CD8-positive, alpha-beta memory T cell (primary cell): ENCODE results near the gene HECW1. TPM values are rescaled to one million over a fixed set of nuclear protein-coding genes. Genes with fewer than 3 reads are reported as not detected.
"Not testable (repeated sequence)": the region's sequence is repeated elsewhere in the genome, so short reads cannot be mapped to it uniquely, and the experiment has no call there.

Experiments used
- CTCF ChIA-PET: fragments of 350-600 bp; sonication (Branson Sonifier 250); formaldehyde crosslinking; loops from one replicate; lab custom pipeline; 2021; ENCODE audit warnings: antibody characterized with exemption; lab: Charles Lee
- POLR2A ChIA-PET: fragments of 350-600 bp; sonication (Branson Sonifier 250); formaldehyde crosslinking; loops from one replicate; lab custom pipeline; 2021; ENCODE audit warnings: antibody characterized with exemption; lab: Charles Lee
- DNase-seq, 5 donors: peaks; one replicate each; pipeline versions ENCODE4 v3.0.0 to v3.0.0-alpha.2; 2020 to 2022; ENCODE audit warnings: mixed read lengths in 1 of 5
- H3K27ac ChIP-seq: one replicate; pipeline ENCODE4 v1.7.0; 2013; ENCODE audit warnings: low read depth, mild to moderate bottlenecking, low read length, moderate library complexity
- H3K27me3 ChIP-seq: 2 replicates; pipeline ENCODE4 v1.7.0; 2013; ENCODE audit warnings: low read length, mild to moderate bottlenecking; ENCODE audit not compliant: insufficient read depth, poor library complexity, severe bottlenecking
- H3K36me3 ChIP-seq: 2 replicates; pipeline ENCODE4 v1.7.0; 2013; ENCODE audit warnings: mild to moderate bottlenecking, low read length, moderate library complexity; ENCODE audit not compliant: insufficient read depth
- H3K4me1 ChIP-seq: 2 replicates; pipeline ENCODE4 v1.7.0; 2013; ENCODE audit warnings: mild to moderate bottlenecking, low read length, moderate library complexity; ENCODE audit not compliant: insufficient read depth
- H3K4me3 ChIP-seq: 2 replicates; pipeline ENCODE4 v1.7.0; 2013; ENCODE audit warnings: mild to moderate bottlenecking, low read length
- H3K9me3 ChIP-seq: 2 replicates; pipeline ENCODE4 v1.7.0; 2013; ENCODE audit warnings: mild to moderate bottlenecking, low read length
- H3K27ac Mint-ChIP-seq, 8 donors: one replicate each; pipeline ENCODE4 v1.8.0; 2020 to 2021; ENCODE audit warnings: mixed read lengths in 8 of 8, mild to moderate bottlenecking in 6 of 8, inconsistent platforms in 3 of 8, moderate library complexity in 3 of 8
- H3K27me3 Mint-ChIP-seq, 2 donors: one replicate each; pipeline ENCODE4 v1.8.0; 2020 to 2021; ENCODE audit warnings: mixed read lengths in 2 of 2, mild to moderate bottlenecking in 1 of 2, moderate library complexity in 1 of 2
- H3K36me3 Mint-ChIP-seq, 3 donors: one replicate each; pipeline ENCODE4 v1.8.0; 2020 to 2021; ENCODE audit warnings: mixed read lengths in 3 of 3, inconsistent platforms in 1 of 3, mild to moderate bottlenecking in 1 of 3
- H3K4me1 Mint-ChIP-seq, 3 donors: one replicate each; pipeline ENCODE4 v1.8.0; 2020 to 2021; ENCODE audit warnings: mixed read lengths in 3 of 3, inconsistent platforms in 1 of 3, mild to moderate bottlenecking in 1 of 3
- H3K4me3 Mint-ChIP-seq, 7 donors: one replicate each; pipeline ENCODE4 v1.8.0; 2020 to 2021; ENCODE audit warnings: mixed read lengths in 7 of 7, mild to moderate bottlenecking in 6 of 7, moderate library complexity in 4 of 7, inconsistent platforms in 2 of 7
- H3K9me3 Mint-ChIP-seq, 5 donors: one replicate each; pipeline ENCODE4 v1.8.0; 2020 to 2022; ENCODE audit warnings: mixed read lengths in 5 of 5, mild to moderate bottlenecking in 3 of 5, moderate library complexity in 2 of 5, inconsistent platforms in 1 of 5
- polyA plus RNA-seq: library from polyadenylated mRNA; unstranded; fragments of 300-500 nt; fragmentation: Illumina TruSeq; gene quantifications from one replicate; pipeline ENCODE4 v1.2.3, GENCODE V29; 2021
- total RNA-seq, 2 experiments: library from RNA; stranded (reverse); gene quantifications; one replicate each; pipeline ENCODE4 v1.2.3, GENCODE V29; 2021

Gene HECW1
- total and polyA plus RNA-seq, 3 experiments from 2014 or later = not detected

- no peak for DNase-seq
- peaks cover 0 to 2% (median 0%) of the 10 kb centered on the region in 5 donors for H3K9me3 Mint-ChIP-seq
- H3K4me1 Mint-ChIP-seq = peaks cover 0 to 1% (median under 1%) of the 10 kb centered on the region in 3 donors
- no peak overlapping the region for H3K4me3 ChIP-seq
- POLR2A ChIA-PET = no interaction called here
- H3K4me3 Mint-ChIP-seq = no peak overlapping the region
- no peak overlapping the region for H3K27ac ChIP-seq
- H3K4me1 ChIP-seq = no peaks in the 10 kb centered on the region
- no peaks in the 10 kb centered on the region for H3K9me3 ChIP-seq
- H3K27me3 ChIP-seq = no peaks in the 10 kb centered on the region
- peaks cover 11 to 12% of the 10 kb centered on the region in 2 donors for H3K27me3 Mint-ChIP-seq
- no peaks in the 10 kb centered on the region for H3K36me3 Mint-ChIP-seq
- H3K36me3 ChIP-seq = no peaks in the 10 kb centered on the region
- no peak overlapping the region for H3K27ac Mint-ChIP-seq
- CTCF ChIA-PET = no interaction called here
These were observed 370.3 kb downstream of the HECW1 start for GRCh38 chr7:43482679-43483252.

- H3K27ac Mint-ChIP-seq = no peak overlapping the region
- Histone ChIP-seq H3K4me1 (no peaks in the 10 kb centered on the region), H3K4me3 (no peak overlapping the region), H3K27me3 (no peaks in the 10 kb centered on the region), H3K27ac (no peak overlapping the region), H3K9me3 (no peaks in the 10 kb centered on the region), H3K36me3 (no peaks in the 10 kb centered on the region)
- CTCF ChIA-PET = interaction anchor here (0.5 kb wide), 1 partner anchor 94 kb away, joined by 3 read pairs; no protein-coding TSS in a partner anchor
- peaks cover 7 to 11% of the 10 kb centered on the region in 2 donors for H3K27me3 Mint-ChIP-seq
- H3K36me3 Mint-ChIP-seq = no peaks in the 10 kb centered on the region
- peaks cover 4 to 6% (median 4%) of the 10 kb centered on the region in 3 donors for H3K4me1 Mint-ChIP-seq
- POLR2A ChIA-PET = no interaction called here
- no peak overlapping the region for H3K4me3 Mint-ChIP-seq
- no peak for DNase-seq
- H3K9me3 Mint-ChIP-seq = peaks cover 0 to 2% (median 0%) of the 10 kb centered on the region in 5 donors
These were observed 372.4 kb downstream of the HECW1 start for GRCh38 chr7:43484678-43485395.

- Mint-ChIP-seq H3K4me3 (no peak overlapping the region), H3K27ac (no peak overlapping the region), H3K4me1 (peaks cover 4 to 6% (median 4%) of the 10 kb centered on the region in 3 donors), H3K36me3 (no peaks in the 10 kb centered on the region), H3K27me3 (peaks cover 6 to 11% of the 10 kb centered on the region in 2 donors), H3K9me3 (peaks cover 0 to 2% (median 0%) of the 10 kb centered on the region in 5 donors)
- Histone ChIP-seq H3K36me3 (no peaks in the 10 kb centered on the region), H3K27ac (no peak overlapping the region), H3K27me3 (no peaks in the 10 kb centered on the region), H3K4me1 (no peaks in the 10 kb centered on the region), H3K4me3 (no peak overlapping the region), H3K9me3 (no peaks in the 10 kb centered on the region)
- DNase-seq = no peak
- ChIA-PET CTCF (interaction anchor here (0.5 kb wide), 1 partner anchor 95 kb away, joined by 3 read pairs; no protein-coding TSS in a partner anchor), POLR2A (no interaction called here)
These were observed 373.1 kb downstream of the HECW1 start for GRCh38 chr7:43485580-43485979.

- H3K36me3 ChIP-seq, H3K4me1 ChIP-seq, H3K4me3 Mint-ChIP-seq, DNase-seq, H3K9me3 ChIP-seq, CTCF ChIA-PET, H3K27me3 ChIP-seq, H3K36me3 Mint-ChIP-seq, H3K4me1 Mint-ChIP-seq, POLR2A ChIA-PET, H3K4me3 ChIP-seq, H3K9me3 Mint-ChIP-seq, H3K27ac ChIP-seq: not testable (repeated sequence)
- peak overlapping the region in 1 of 8 donors; percentile 25 for H3K27ac Mint-ChIP-seq
- peaks cover 5 to 11% of the 10 kb centered on the region in 2 donors for H3K27me3 Mint-ChIP-seq
These were observed 373.6 kb downstream of the HECW1 start for GRCh38 chr7:43486008-43486407.

- H3K36me3 Mint-ChIP-seq = no peaks in the 10 kb centered on the region
- Histone ChIP-seq H3K27ac (no peak overlapping the region), H3K9me3 (no peaks in the 10 kb centered on the region), H3K4me1 (no peaks in the 10 kb centered on the region), H3K36me3 (no peaks in the 10 kb centered on the region), H3K27me3 (no peaks in the 10 kb centered on the region), H3K4me3 (no peak overlapping the region)
- peaks cover 4 to 6% (median 4%) of the 10 kb centered on the region in 3 donors for H3K4me1 Mint-ChIP-seq
- DNase-seq = no peak
- POLR2A ChIA-PET = no interaction called here
- H3K9me3 Mint-ChIP-seq = peaks cover 0 to 2% (median 0%) of the 10 kb centered on the region in 5 donors
- CTCF ChIA-PET = no interaction called here
- H3K4me3 Mint-ChIP-seq = no peak overlapping the region
- no peak overlapping the region for H3K27ac Mint-ChIP-seq
- peaks cover 5 to 11% of the 10 kb centered on the region in 2 donors for H3K27me3 Mint-ChIP-seq
These were observed 374.2 kb downstream of the HECW1 start for GRCh38 chr7:43486634-43487033.

- peak overlapping the region in 2 of 8 donors; percentile 42 to 85 for H3K27ac Mint-ChIP-seq
These were observed 375.3 kb downstream of the HECW1 start for GRCh38 chr7:43487731-43488073.

GRCh38 chr7:43489257-43489656 is 376.8 kb downstream of the HECW1 start:
- Mint-ChIP-seq H3K4me3 (no peak overlapping the region), H3K4me1 (peaks cover 4 to 6% (median 4%) of the 10 kb centered on the region in 3 donors), H3K27ac (no peak overlapping the region), H3K9me3 (peaks cover 0 to 2% (median 0%) of the 10 kb centered on the region in 5 donors), H3K27me3 (peaks cover 3 to 7% of the 10 kb centered on the region in 2 donors), H3K36me3 (no peaks in the 10 kb centered on the region)
- POLR2A ChIA-PET = no interaction called here
- no peaks in the 10 kb centered on the region for H3K36me3 ChIP-seq
- H3K4me3 ChIP-seq = no peak overlapping the region
- no peaks in the 10 kb centered on the region for H3K27me3 ChIP-seq
- H3K27ac ChIP-seq = no peak overlapping the region
- CTCF ChIA-PET = no interaction called here
- no peaks in the 10 kb centered on the region for H3K4me1 ChIP-seq
- no peak for DNase-seq
- no peaks in the 10 kb centered on the region for H3K9me3 ChIP-seq

More at GRCh38 chr7:43487731-43488073, 375.3 kb downstream of the HECW1 start:
- POLR2A ChIA-PET = no interaction called here
- H3K36me3 Mint-ChIP-seq = no peaks in the 10 kb centered on the region
- Histone ChIP-seq H3K27me3 (no peaks in the 10 kb centered on the region), H3K9me3 (no peaks in the 10 kb centered on the region), H3K27ac (no peak overlapping the region), H3K4me1 (no peaks in the 10 kb centered on the region), H3K4me3 (no peak overlapping the region), H3K36me3 (no peaks in the 10 kb centered on the region)
- H3K27me3 Mint-ChIP-seq = peaks cover 5 to 7% of the 10 kb centered on the region in 2 donors
- H3K9me3 Mint-ChIP-seq = peaks cover 0 to 2% (median 0%) of the 10 kb centered on the region in 5 donors
- no peak for DNase-seq
- H3K4me3 Mint-ChIP-seq = no peak overlapping the region
- peaks cover 4 to 6% (median 4%) of the 10 kb centered on the region in 3 donors for H3K4me1 Mint-ChIP-seq
- CTCF ChIA-PET = no interaction called here

- H3K27me3 ChIP-seq = no peaks in the 10 kb centered on the region
- CTCF ChIA-PET = no interaction called here
- H3K4me1 Mint-ChIP-seq = peaks cover 4 to 6% (median 4%) of the 10 kb centered on the region in 3 donors
- no peaks in the 10 kb centered on the region for H3K4me1 ChIP-seq
- DNase-seq = no peak
- no peak overlapping the region for H3K27ac ChIP-seq
- H3K27ac Mint-ChIP-seq = peak overlapping the region in 1 of 8 donors; percentile 81
- H3K36me3 ChIP-seq = no peaks in the 10 kb centered on the region
- H3K9me3 ChIP-seq = no peaks in the 10 kb centered on the region
- H3K36me3 Mint-ChIP-seq = no peaks in the 10 kb centered on the region
- H3K4me3 Mint-ChIP-seq = no peak overlapping the region
- no peak overlapping the region for H3K4me3 ChIP-seq
- peaks cover 0 to 5% of the 10 kb centered on the region in 2 donors for H3K27me3 Mint-ChIP-seq
- H3K9me3 Mint-ChIP-seq = peaks cover 0 to 2% (median 0%) of the 10 kb centered on the region in 5 donors
- POLR2A ChIA-PET = no interaction called here
These were observed 377.6 kb downstream of the HECW1 start for GRCh38 chr7:43490016-43490415.
